Body of pancreas (tissue), 4 donors: ENCODE data around the gene PACRG.

Source experiments
- POLR2A ChIP-seq, 3 donors: fragments of 450-650 bp; IDR thresholded peaks; one replicate each; pipeline ENCODE4 v1.6.1; 2016; ENCODE audit warnings: antibody characterized with exemption in 3 of 3, mild to moderate bottlenecking in 2 of 3
- TF ChIP-seq, protein P1 (sequence below), 7 experiments: fragments of 450-650 bp in 4 of 7; fragments of 200-600 bp in 3 of 7; sonication (generic) in 3 of 7; IDR thresholded peaks; one replicate each; pipeline ENCODE4 v1.5.1; 2016 to 2019; ENCODE audit warnings: antibody characterized with exemption in 7 of 7

DNA sequence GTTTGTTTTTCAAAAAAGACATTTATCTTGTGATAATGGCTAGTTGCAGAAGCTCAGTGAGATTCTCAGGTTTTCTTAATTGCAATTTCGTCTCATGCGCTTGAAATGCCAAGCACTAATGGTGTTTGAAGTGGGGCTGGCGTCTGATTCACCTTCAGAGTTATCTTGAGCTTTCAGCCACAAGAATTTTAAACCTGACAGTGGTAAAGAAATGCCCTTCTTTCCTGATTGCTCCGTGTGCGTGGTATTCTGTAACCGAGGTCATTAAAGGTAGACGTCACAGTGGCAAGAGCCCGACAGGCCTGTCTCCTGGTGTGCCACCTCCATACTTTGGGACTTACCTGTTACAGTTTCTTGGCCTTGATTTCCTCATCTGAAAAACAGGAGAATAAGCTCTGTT is 560.3 kb downstream of the PACRG start:
- TF ChIP-seq, protein P1, sequence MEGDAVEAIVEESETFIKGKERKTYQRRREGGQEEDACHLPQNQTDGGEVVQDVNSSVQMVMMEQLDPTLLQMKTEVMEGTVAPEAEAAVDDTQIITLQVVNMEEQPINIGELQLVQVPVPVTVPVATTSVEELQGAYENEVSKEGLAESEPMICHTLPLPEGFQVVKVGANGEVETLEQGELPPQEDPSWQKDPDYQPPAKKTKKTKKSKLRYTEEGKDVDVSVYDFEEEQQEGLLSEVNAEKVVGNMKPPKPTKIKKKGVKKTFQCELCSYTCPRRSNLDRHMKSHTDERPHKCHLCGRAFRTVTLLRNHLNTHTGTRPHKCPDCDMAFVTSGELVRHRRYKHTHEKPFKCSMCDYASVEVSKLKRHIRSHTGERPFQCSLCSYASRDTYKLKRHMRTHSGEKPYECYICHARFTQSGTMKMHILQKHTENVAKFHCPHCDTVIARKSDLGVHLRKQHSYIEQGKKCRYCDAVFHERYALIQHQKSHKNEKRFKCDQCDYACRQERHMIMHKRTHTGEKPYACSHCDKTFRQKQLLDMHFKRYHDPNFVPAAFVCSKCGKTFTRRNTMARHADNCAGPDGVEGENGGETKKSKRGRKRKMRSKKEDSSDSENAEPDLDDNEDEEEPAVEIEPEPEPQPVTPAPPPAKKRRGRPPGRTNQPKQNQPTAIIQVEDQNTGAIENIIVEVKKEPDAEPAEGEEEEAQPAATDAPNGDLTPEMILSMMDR (IDR thresholded peaks at IDR 0.05), result no peak
- TF ChIP-seq POLR2A (IDR thresholded peaks at IDR 0.05), result no peak
